ENCODE results near the gene GMFB.
"Not testable (repeated sequence)": the region's sequence is repeated elsewhere in the genome, so short reads cannot be mapped to it uniquely, and the experiment has no call there.

GRCh38 chr14:54456820-54457608, 31.8 kb downstream of the GMFB start:
- not testable (repeated sequence) for TF ChIP-seq EZH2 (IDR thresholded peaks at IDR 0.05; ENCODE audit: insufficient read depth, poor library complexity, severe bottlenecking); EZH2phosphoT487 (IDR thresholded peaks at IDR 0.05; ENCODE audit: insufficient read depth, low read depth)
